ENCODE results near the gene PBOV1.

DNA sequence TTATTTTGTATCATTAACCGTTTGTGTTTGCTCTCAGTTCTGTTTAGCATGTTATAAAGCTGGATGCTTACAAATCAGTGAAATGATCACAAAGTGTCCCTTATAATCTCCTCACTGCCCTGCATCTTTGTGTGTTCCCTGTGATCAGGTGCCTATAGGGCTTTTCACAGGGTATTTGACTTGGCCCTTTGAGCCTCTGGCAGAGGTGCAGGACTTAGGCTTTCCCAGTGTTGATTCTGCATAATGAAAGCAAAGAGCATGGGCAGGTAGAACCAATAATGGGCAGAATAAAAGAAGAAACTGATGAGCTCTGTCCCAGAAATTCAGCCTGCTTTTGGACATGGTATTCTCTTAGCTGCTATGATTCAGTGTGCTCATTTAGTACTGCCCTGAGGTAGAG lies 16.9 kb upstream of the PBOV1 start:
- TF ChIP-seq RAD21 (IDR thresholded peaks at IDR 0.05; ENCODE audit: low read depth): no peak
- TF ChIP-seq, protein P1, sequence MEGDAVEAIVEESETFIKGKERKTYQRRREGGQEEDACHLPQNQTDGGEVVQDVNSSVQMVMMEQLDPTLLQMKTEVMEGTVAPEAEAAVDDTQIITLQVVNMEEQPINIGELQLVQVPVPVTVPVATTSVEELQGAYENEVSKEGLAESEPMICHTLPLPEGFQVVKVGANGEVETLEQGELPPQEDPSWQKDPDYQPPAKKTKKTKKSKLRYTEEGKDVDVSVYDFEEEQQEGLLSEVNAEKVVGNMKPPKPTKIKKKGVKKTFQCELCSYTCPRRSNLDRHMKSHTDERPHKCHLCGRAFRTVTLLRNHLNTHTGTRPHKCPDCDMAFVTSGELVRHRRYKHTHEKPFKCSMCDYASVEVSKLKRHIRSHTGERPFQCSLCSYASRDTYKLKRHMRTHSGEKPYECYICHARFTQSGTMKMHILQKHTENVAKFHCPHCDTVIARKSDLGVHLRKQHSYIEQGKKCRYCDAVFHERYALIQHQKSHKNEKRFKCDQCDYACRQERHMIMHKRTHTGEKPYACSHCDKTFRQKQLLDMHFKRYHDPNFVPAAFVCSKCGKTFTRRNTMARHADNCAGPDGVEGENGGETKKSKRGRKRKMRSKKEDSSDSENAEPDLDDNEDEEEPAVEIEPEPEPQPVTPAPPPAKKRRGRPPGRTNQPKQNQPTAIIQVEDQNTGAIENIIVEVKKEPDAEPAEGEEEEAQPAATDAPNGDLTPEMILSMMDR (IDR thresholded peaks at IDR 0.05 in 2 of 3, conservative IDR thresholded peaks at IDR 0.05 in 1 of 3; ENCODE audit: borderline replicate concordance in 1 of 3, insufficient read depth in 1 of 3, low read depth in 2 of 3, low read length in 2 of 3): no peak
